DND-41 (cell line): ENCODE results near the gene CDK4.

Source experiments
- ATAC-seq: fragments of 200-7000 bp; cut with Tn5 transposase; 3 replicates; pipeline ENCODE4 v1.9.1; 2021; ENCODE audit warnings: low read depth; ENCODE audit not compliant: insufficient read depth
- DNase-seq: peaks from one replicate; pipeline ENCODE4 v3.0.0-alpha.2; 2020
- H2AFZ ChIP-seq: 2 replicates; pipeline ENCODE4 v1.6.0; 2012; ENCODE audit warnings: low read depth, low read length
- H3K27ac ChIP-seq: 2 replicates; pipeline ENCODE4 v1.5.1; 2012; ENCODE audit warnings: low read length, inconsistent platforms
- H3K27me3 ChIP-seq: fragments of 200-600 bp; sonication (generic); 2 replicates; pipeline ENCODE4 v1.6.0; 2012; ENCODE audit warnings: low read length, mild to moderate bottlenecking, inconsistent platforms; ENCODE audit not compliant: insufficient read depth, poor library complexity
- H3K36me3 ChIP-seq: 2 replicates; pipeline ENCODE4 v1.5.1; 2012; ENCODE audit warnings: low read length, inconsistent platforms; ENCODE audit not compliant: insufficient read depth
- H3K4me1 ChIP-seq: 2 replicates; pipeline ENCODE4 v1.5.1; 2012; ENCODE audit warnings: mild to moderate bottlenecking, low read length; ENCODE audit not compliant: insufficient read depth
- H3K4me2 ChIP-seq: 2 replicates; pipeline ENCODE4 v1.6.0; 2012; ENCODE audit warnings: mild to moderate bottlenecking, moderate library complexity, low read length, inconsistent platforms; ENCODE audit not compliant: insufficient read depth
- H3K4me3 ChIP-seq, 2 experiments: fragments of 200-600 bp in 1 of 2; shearing (Covaris generic) in 1 of 2; 2 replicates each; pipeline ENCODE4 v1.5.1; 2012 to 2016; ENCODE audit warnings: inconsistent platforms in 2 of 2, low read length in 2 of 2, mild to moderate bottlenecking in 2 of 2, low read depth in 1 of 2, moderate library complexity in 1 of 2
- H3K79me2 ChIP-seq: 2 replicates; pipeline ENCODE4 v1.6.0; 2012; ENCODE audit warnings: low read length, inconsistent platforms; ENCODE audit not compliant: insufficient read depth
- H3K9ac ChIP-seq: 2 replicates; pipeline ENCODE4 v1.6.0; 2012; ENCODE audit warnings: low read depth, mild to moderate bottlenecking, inconsistent platforms, low read length, moderate library complexity
- H3K9me3 ChIP-seq: 2 replicates; pipeline ENCODE4 v1.5.1; 2012; ENCODE audit warnings: low read length, moderate library complexity, mild to moderate bottlenecking, inconsistent platforms; ENCODE audit not compliant: insufficient read depth, severe bottlenecking
- H4K20me1 ChIP-seq: 2 replicates; pipeline ENCODE4 v1.6.0; 2012; ENCODE audit warnings: low read length; ENCODE audit not compliant: insufficient read depth
- CTCF ChIP-seq: IDR thresholded peaks from 2 replicates; pipeline ENCODE4 v1.5.1; 2012; ENCODE audit warnings: borderline replicate concordance, low read length, moderate library complexity, mild to moderate bottlenecking; ENCODE audit not compliant: poor library complexity, severe bottlenecking; ENCODE audit errors: extremely low read depth
- EZH2 ChIP-seq: IDR thresholded peaks from 3 replicates; pipeline ENCODE4 v1.6.1; 2012; ENCODE audit warnings: borderline replicate concordance, low read depth, mild to moderate bottlenecking, moderate library complexity, low read length, inconsistent platforms; ENCODE audit not compliant: severe bottlenecking

CDK4 gene

GRCh38 chr12:57751788-57752667 lies at the start of gene CDK4:
CDK4 (minus strand) TSS chr12:57752310; CDS start chr12:57751717, 593 bp downstream.
- H3K27ac ChIP-seq, result peak within 1 kb of the TSS; percentile 94
- TF ChIP-seq EZH2 (no peak), CTCF (no peak)
- no peaks in the 10 kb centered on the region for H3K27me3 ChIP-seq
- peak; percentile 100 for DNase-seq
- H2AFZ ChIP-seq, result peak within 1 kb of the TSS; percentile 89
- peak; percentile 77 for ATAC-seq
- peak within 1 kb of the TSS; percentile 93 for H3K4me2 ChIP-seq
- peaks cover 52% of the 10 kb centered on the region for H3K79me2 ChIP-seq
- H3K9ac ChIP-seq, result peak within 1 kb of the TSS; percentile 99
- H4K20me1 ChIP-seq, result peaks cover 26% of the 10 kb centered on the region
- no peaks in the 10 kb centered on the region for H3K9me3 ChIP-seq
- H3K36me3 ChIP-seq, result peaks cover 51% of the 10 kb centered on the region
- peak within 1 kb of the TSS; percentile 73 to 85 for H3K4me3 ChIP-seq
- H3K4me1 ChIP-seq, result peaks cover 56% of the 10 kb centered on the region

DNA sequence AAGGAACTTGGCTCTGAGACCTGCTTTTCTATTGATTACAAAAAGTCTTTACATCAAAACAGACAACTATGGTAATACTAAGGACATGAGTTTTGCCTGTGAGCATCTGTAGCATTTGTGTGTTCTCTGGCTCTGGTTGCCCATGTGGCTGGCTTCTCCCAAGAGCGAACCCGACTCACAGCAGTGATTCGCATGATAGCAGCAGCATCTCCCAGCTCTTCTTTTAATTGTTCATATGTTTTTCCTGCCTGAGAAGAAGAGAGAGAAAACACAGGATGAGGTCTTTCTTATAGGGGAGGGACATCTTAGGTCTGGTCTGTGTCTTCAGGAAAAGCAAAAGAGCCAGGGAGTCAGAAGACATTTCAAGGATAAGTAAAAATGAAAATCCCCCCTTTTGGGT lies 48.9 kb upstream of the CDK4 start:
- ATAC-seq, result no peak
- Histone ChIP-seq H4K20me1 (no peaks in the 10 kb centered on the region; the same call in 1 of the 2 replicates), H3K9me3 (no peaks in the 10 kb centered on the region), H3K9ac (no peak overlapping the region), H3K4me1 (no peaks in the 10 kb centered on the region), H3K27ac (no peak overlapping the region), H3K4me2 (no peak overlapping the region), H3K79me2 (no peaks in the 10 kb centered on the region), H3K27me3 (no peaks in the 10 kb centered on the region), H3K36me3 (peaks cover 27% of the 10 kb centered on the region), H2AFZ (no peak overlapping the region), H3K4me3 (no peak overlapping the region)
- no peak for TF ChIP-seq CTCF
- TF ChIP-seq EZH2, result no peak
- no peak for DNase-seq

GRCh38 chr12:57797933-57798332 lies 45.8 kb upstream of the CDK4 start:
- H2AFZ ChIP-seq, result no peak overlapping the region
- H4K20me1 ChIP-seq, result no peaks in the 10 kb centered on the region; the same call in 1 of the 2 replicates
- no peak overlapping the region for H3K27ac ChIP-seq
- H3K4me3 ChIP-seq, result no peak overlapping the region
- H3K79me2 ChIP-seq, result no peaks in the 10 kb centered on the region
- DNase-seq (no peak), ATAC-seq (no peak)
- no peaks in the 10 kb centered on the region for H3K27me3 ChIP-seq
- H3K4me2 ChIP-seq, result no peak overlapping the region
- no peaks in the 10 kb centered on the region for H3K4me1 ChIP-seq
- H3K9me3 ChIP-seq, result no peaks in the 10 kb centered on the region
- TF ChIP-seq CTCF, result no peak
- TF ChIP-seq EZH2, result no peak
- H3K9ac ChIP-seq, result no peak overlapping the region
- peaks cover 52% of the 10 kb centered on the region for H3K36me3 ChIP-seq
